Measurements from ENCODE around the gene CTNNA3.

The CTNNA3 gene

DNA sequence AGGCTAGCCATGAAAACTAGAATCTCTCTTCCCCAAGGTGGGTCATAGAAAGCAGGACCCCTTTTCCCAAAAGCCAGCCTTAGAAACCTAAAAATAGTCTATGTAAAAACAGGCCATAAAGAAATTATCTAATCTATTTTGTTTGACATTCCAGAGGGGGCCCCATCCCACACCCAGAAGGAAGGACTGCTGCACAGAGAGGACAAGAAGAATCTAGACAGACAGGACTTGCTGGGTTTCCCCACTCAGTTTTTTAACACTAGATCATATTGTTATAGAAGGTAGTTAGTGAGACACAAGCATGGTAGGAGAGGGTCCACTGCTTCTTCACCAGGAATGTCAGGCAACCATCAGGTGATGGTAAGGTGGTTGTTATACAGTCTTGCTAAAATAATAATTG, 413.1 kb downstream of the CTNNA3 start:
- Histone ChIP-seq H3K4me2 (ENCODE audit: low read depth, low read length, poor library complexity, severe bottlenecking) (no peak overlapping the region), H3K4me3 (ENCODE audit: insufficient read depth, low read length, poor library complexity, severe bottlenecking) (no peak overlapping the region), H3K9me2 (replicated peaks; ENCODE audit: insufficient read depth, low read length) (no peaks in the 10 kb centered on the region), H3K27ac (ENCODE audit: low read depth, low read length) (no peak overlapping the region), H4K20me1 (ENCODE audit: low read depth, low read length) (no peaks in the 10 kb centered on the region), H2AFZ (ENCODE audit: low read depth, low read length, severe bottlenecking) (no peak overlapping the region), H3F3A (ENCODE audit: insufficient read depth) (no peaks in the 10 kb centered on the region), H3K9ac (ENCODE audit: low read length) (no peak overlapping the region), H3K79me2 (ENCODE audit: insufficient read depth, low read length) (no peaks in the 10 kb centered on the region), H3K36me3 (ENCODE audit: low read length) (no peaks in the 10 kb centered on the region), H3K9me3 (ENCODE audit: insufficient read depth, low read length) (no peaks in the 10 kb centered on the region), H3K27me3 (ENCODE audit: low read length) (no peaks in the 10 kb centered on the region)
- TF ChIP-seq EZH2phosphoT487 (conservative IDR thresholded peaks at IDR 0.05; ENCODE audit: low read length), result no peak
- TF ChIP-seq, protein P1, sequence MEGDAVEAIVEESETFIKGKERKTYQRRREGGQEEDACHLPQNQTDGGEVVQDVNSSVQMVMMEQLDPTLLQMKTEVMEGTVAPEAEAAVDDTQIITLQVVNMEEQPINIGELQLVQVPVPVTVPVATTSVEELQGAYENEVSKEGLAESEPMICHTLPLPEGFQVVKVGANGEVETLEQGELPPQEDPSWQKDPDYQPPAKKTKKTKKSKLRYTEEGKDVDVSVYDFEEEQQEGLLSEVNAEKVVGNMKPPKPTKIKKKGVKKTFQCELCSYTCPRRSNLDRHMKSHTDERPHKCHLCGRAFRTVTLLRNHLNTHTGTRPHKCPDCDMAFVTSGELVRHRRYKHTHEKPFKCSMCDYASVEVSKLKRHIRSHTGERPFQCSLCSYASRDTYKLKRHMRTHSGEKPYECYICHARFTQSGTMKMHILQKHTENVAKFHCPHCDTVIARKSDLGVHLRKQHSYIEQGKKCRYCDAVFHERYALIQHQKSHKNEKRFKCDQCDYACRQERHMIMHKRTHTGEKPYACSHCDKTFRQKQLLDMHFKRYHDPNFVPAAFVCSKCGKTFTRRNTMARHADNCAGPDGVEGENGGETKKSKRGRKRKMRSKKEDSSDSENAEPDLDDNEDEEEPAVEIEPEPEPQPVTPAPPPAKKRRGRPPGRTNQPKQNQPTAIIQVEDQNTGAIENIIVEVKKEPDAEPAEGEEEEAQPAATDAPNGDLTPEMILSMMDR (IDR thresholded peaks at IDR 0.05; ENCODE audit: insufficient read depth, low read length, poor library complexity, severe bottlenecking), result no peak

DNA sequence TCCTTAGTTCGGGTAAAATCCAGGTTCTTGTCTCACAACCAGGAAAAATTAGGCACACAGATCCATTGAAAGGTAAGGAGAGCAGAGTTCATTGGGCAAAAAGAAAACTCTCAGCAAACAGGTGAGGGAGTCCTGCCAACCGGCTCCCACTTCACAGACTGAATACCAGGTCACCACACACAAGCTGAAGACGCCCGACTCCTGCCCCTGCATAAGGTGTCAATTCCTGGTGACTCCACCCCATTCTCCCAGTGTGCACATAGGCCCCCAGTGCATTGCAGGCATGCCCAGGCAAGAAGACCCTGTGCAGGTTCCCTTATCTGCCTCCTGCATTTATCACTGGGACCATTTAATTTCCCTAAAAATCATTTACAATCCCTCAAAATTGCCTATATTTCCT, 415.6 kb downstream of the CTNNA3 start:
- Histone ChIP-seq H3K36me3 (ENCODE audit: low read length) (no peaks in the 10 kb centered on the region), H3K4me3 (ENCODE audit: insufficient read depth, low read length, poor library complexity, severe bottlenecking) (no peak overlapping the region), H3K27me3 (ENCODE audit: low read length) (no peaks in the 10 kb centered on the region), H2AFZ (ENCODE audit: low read depth, low read length, severe bottlenecking) (no peak overlapping the region), H3K27ac (ENCODE audit: low read depth, low read length) (no peak overlapping the region), H3K79me2 (ENCODE audit: insufficient read depth, low read length) (no peaks in the 10 kb centered on the region), H3K9ac (ENCODE audit: low read length) (no peak overlapping the region), H3F3A (ENCODE audit: insufficient read depth) (no peaks in the 10 kb centered on the region), H3K9me2 (replicated peaks; ENCODE audit: insufficient read depth, low read length) (no peaks in the 10 kb centered on the region; the same call in 1 of the 2 replicates), H3K9me3 (ENCODE audit: insufficient read depth, low read length) (no peaks in the 10 kb centered on the region), H4K20me1 (ENCODE audit: low read depth, low read length) (no peaks in the 10 kb centered on the region), H3K4me2 (ENCODE audit: low read depth, low read length, poor library complexity, severe bottlenecking) (no peak overlapping the region)
- TF ChIP-seq, protein P1 (IDR thresholded peaks at IDR 0.05; ENCODE audit: insufficient read depth, low read length, poor library complexity, severe bottlenecking), result no peak
- no peak for TF ChIP-seq EZH2phosphoT487 (conservative IDR thresholded peaks at IDR 0.05; ENCODE audit: low read length)

DNA sequence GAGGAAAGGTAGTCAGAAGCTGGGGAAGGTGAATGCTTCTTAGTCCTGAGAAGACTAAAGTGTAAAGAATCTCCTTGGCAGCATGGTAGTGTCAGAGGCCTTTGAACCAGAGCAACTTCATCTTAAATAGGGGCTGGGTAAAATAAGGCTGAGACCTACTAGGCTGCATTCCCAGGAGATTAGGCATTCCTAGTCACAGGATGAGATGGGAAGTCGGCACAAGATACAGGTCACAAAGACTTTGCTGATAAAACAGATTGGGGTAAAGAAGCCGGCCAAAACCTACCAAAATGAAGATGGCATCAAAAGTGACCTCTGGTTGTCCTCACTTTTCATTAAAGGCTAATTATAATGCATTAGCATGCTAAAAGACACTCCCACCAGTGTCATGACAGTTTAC, 418.6 kb downstream of the CTNNA3 start:
- H3K4me3 ChIP-seq (ENCODE audit: insufficient read depth, low read length, poor library complexity, severe bottlenecking), result no peak overlapping the region
- no peaks in the 10 kb centered on the region for H3K9me3 ChIP-seq (ENCODE audit: insufficient read depth, low read length)
- H3K9me2 ChIP-seq (replicated peaks; ENCODE audit: insufficient read depth, low read length), result no peaks in the 10 kb centered on the region; the same call in 1 of the 2 replicates
- H3K36me3 ChIP-seq (ENCODE audit: low read length), result no peaks in the 10 kb centered on the region
- no peaks in the 10 kb centered on the region for H3F3A ChIP-seq (ENCODE audit: insufficient read depth)
- H3K9ac ChIP-seq (ENCODE audit: low read length), result no peak overlapping the region
- no peak overlapping the region for H3K4me2 ChIP-seq (ENCODE audit: low read depth, low read length, poor library complexity, severe bottlenecking)
- no peaks in the 10 kb centered on the region for H4K20me1 ChIP-seq (ENCODE audit: low read depth, low read length)
- H3K27me3 ChIP-seq (ENCODE audit: low read length), result no peaks in the 10 kb centered on the region
- H3K79me2 ChIP-seq (ENCODE audit: insufficient read depth, low read length), result no peaks in the 10 kb centered on the region
- H3K27ac ChIP-seq (ENCODE audit: low read depth, low read length), result no peak overlapping the region
- TF ChIP-seq, protein P1 (IDR thresholded peaks at IDR 0.05; ENCODE audit: insufficient read depth, low read length, poor library complexity, severe bottlenecking), result no peak
- TF ChIP-seq EZH2phosphoT487 (conservative IDR thresholded peaks at IDR 0.05; ENCODE audit: low read length), result no peak
- no peak overlapping the region for H2AFZ ChIP-seq (ENCODE audit: low read depth, low read length, severe bottlenecking)
